Panc1 (cell line): ENCODE measurements around the gene DIAPH2.

Experiments
- CTCF ChIP-seq: fragments of 450-650 bp; IDR thresholded peaks from 2 replicates; pipeline ENCODE4 v1.5.1; 2017; ENCODE audit warnings: mild to moderate bottlenecking
- REST ChIP-seq, 2 experiments: IDR thresholded peaks; 2 replicates each; pipeline ENCODE4 v1.6.1; 2011 to 2012; ENCODE audit warnings: low read depth in 2 of 2, control low read depth in 1 of 2, low read length in 1 of 2, mild to moderate bottlenecking in 1 of 2, moderate library complexity in 1 of 2; ENCODE audit not compliant: insufficient read depth in 1 of 2
- TCF7L2 ChIP-seq: IDR thresholded peaks from 2 replicates; pipeline ENCODE4 v1.6.1; 2011; ENCODE audit warnings: mild to moderate bottlenecking, low read depth, low read length, inconsistent platforms

- TF ChIP-seq CTCF (no peak), REST (IDR thresholded peaks at IDR 0.05; ENCODE audit: insufficient read depth in 1 of 2, low read depth in 2 of 2, low read length in 1 of 2) (no peak), TCF7L2 (no peak)
Observed at GRCh38 chrX:96835660-96836289, 151.1 kb downstream of the DIAPH2 start.
